HL-60 (cell line): ENCODE results near the gene DNM3.
"Not testable (repeated sequence)": the region's sequence is repeated elsewhere in the genome, so short reads cannot be mapped to it uniquely, and the experiment has no call there.

Experiments
- DNase-seq, 2 experiments: peaks; one replicate each; pipeline ENCODE4 v3.0.0-alpha.2; 2010 to 2020; ENCODE audit warnings: low read depth in 1 of 2, low spot score in 1 of 2
- H3K27ac ChIP-seq: fragments of 250-450 bp; sonication (Bioruptor Pico); replicated peaks from 2 replicates; pipeline ENCODE4 v1.5.1; 2020; ENCODE audit warnings: mild to moderate bottlenecking, moderate library complexity
- H3K27me3 ChIP-seq: fragments of 250-450 bp; sonication (Bioruptor Pico); 2 replicates; pipeline ENCODE4 v1.5.1; 2021; ENCODE audit warnings: mild to moderate bottlenecking, moderate library complexity; ENCODE audit not compliant: insufficient read depth, poor library complexity, severe bottlenecking
- H3K4me3 ChIP-seq: replicated peaks from 2 replicates; pipeline ENCODE4 v1.5.1; 2011; ENCODE audit warnings: mild to moderate bottlenecking, control low read depth, low read length; ENCODE audit not compliant: insufficient read depth
- CTCF ChIP-seq: IDR thresholded peaks from one replicate; pipeline ENCODE4 v1.5.1; 2011; ENCODE audit warnings: low read length, control low read depth, inconsistent platforms; ENCODE audit not compliant: insufficient read depth
- GABPA ChIP-seq: IDR thresholded peaks from 2 replicates; pipeline ENCODE4 v1.6.1; 2012; ENCODE audit warnings: low read depth
- POLR2AphosphoS5 ChIP-seq: IDR thresholded peaks from 2 replicates; pipeline ENCODE4 v1.6.1; 2012; ENCODE audit warnings: low read depth
- REST ChIP-seq: IDR thresholded peaks from 2 replicates; pipeline ENCODE4 v1.6.1; 2012; ENCODE audit warnings: low read depth; ENCODE audit not compliant: insufficient replicate concordance
- SPI1 ChIP-seq: IDR thresholded peaks from 2 replicates; pipeline ENCODE4 v1.6.1; 2012; ENCODE audit warnings: low read depth, mild to moderate bottlenecking, borderline replicate concordance

The DNM3 gene

GRCh38 chr1:171799166-171799565, 42.1 kb upstream of the DNM3 start:
- Histone ChIP-seq H3K27ac (no peak overlapping the region), H3K4me3 (no peak overlapping the region), H3K27me3 (no peaks in the 10 kb centered on the region)
- no peak for DNase-seq
- TF ChIP-seq CTCF (no peak), REST (no peak), POLR2AphosphoS5 (no peak)

GRCh38 chr1:171799698-171800097, 41.6 kb upstream of the DNM3 start:
- H3K27ac ChIP-seq, H3K4me3 ChIP-seq, H3K27me3 ChIP-seq, DNase-seq: not testable (repeated sequence)

- Histone ChIP-seq H3K27ac (no peak overlapping the region), H3K27me3 (no peaks in the 10 kb centered on the region), H3K4me3 (no peak overlapping the region)
- no peak for DNase-seq
- no peak for TF ChIP-seq CTCF
- no peak for TF ChIP-seq SPI1
- no peak for TF ChIP-seq REST
- no peak for TF ChIP-seq POLR2AphosphoS5
- no peak for TF ChIP-seq GABPA
Observed at GRCh38 chr1:171800342-171800741, 41.0 kb upstream of the DNM3 start.

- Histone ChIP-seq H3K4me3 (no peak overlapping the region), H3K27ac (no peak overlapping the region), H3K27me3 (no peaks in the 10 kb centered on the region)
- TF ChIP-seq REST, result no peak
- TF ChIP-seq SPI1, result no peak
- no peak for TF ChIP-seq CTCF
- no peak for TF ChIP-seq GABPA
- DNase-seq, result no peak
Observed at GRCh38 chr1:171800851-171801250, 40.4 kb upstream of the DNM3 start.
